A549 (cell line): ENCODE data around the gene VGLL3. TPM values are rescaled to one million over a fixed set of nuclear protein-coding genes. Genes with fewer than 3 reads are reported as not detected.
A peak's percentile ranks its signal among the peaks of the same experiment; 100 is the strongest.

Experiments
- ATAC-seq, 2 experiments: fragments of 200-7000 bp in 1 of 2; fragments of >200 bp in 1 of 2; cut with Nextera tagmentation in 1 of 2; cut with Tn5 transposase in 1 of 2; 3 replicates each; pipeline versions ENCODE4 v1.8.0 to v1.9.1; 2018 to 2020; ENCODE audit warnings: mild to moderate bottlenecking in 1 of 2, moderate library complexity in 1 of 2
- CTCF ChIA-PET: fragments of 300-600 bp; sonication (Branson Sonifier 250); formaldehyde crosslinking; extraction: SDS; loops from one replicate; lab custom pipeline; 2021; ENCODE audit warnings: antibody characterized with exemption, inconsistent platforms; lab: Yijun Ruan, JAX
- POLR2A ChIA-PET: fragments of 350-600 bp; formaldehyde crosslinking; extraction: SDS; loops from one replicate; lab custom pipeline; 2021; ENCODE audit warnings: antibody characterized with exemption, inconsistent platforms; lab: Yijun Ruan, JAX
- DNase-seq, 2 experiments: peaks; one replicate each; pipeline versions ENCODE4 v3.0.0 to v3.0.0-alpha.2; 2011 to 2016; ENCODE audit warnings: low read depth in 1 of 2, low spot score in 1 of 2
- FAIRE-seq: peaks from 2 replicates; lab custom pipeline; 2011; peaks lifted over from hg19 to GRCh38; lab: Jason Lieb, UNC
- H3K27ac ChIP-seq, 2 experiments: fragments of >200 bp; sonication (Bioruptor Twin); formaldehyde crosslinking; 3 replicates each; pipeline ENCODE4 v1.5.1; 2016 to 2017
- H3K4me1 ChIP-seq: fragments of >200 bp; sonication (Bioruptor Twin); formaldehyde crosslinking; 3 replicates; pipeline ENCODE4 v1.6.1; 2016
- H3K4me2 ChIP-seq: fragments of >200 bp; sonication (Bioruptor Twin); formaldehyde crosslinking; 3 replicates; pipeline ENCODE4 v1.6.1; 2016
- H3K4me3 ChIP-seq: fragments of >200 bp; sonication (Bioruptor Twin); formaldehyde crosslinking; 3 replicates; pipeline ENCODE4 v1.5.1; 2016
- H3K9me3 ChIP-seq: fragments of >200 bp; sonication (Bioruptor Twin); formaldehyde crosslinking; 3 replicates; pipeline ENCODE4 v1.6.1; 2016
- BHLHE40 ChIP-seq: IDR thresholded peaks from 2 replicates; pipeline ENCODE4 v1.6.1; 2012; ENCODE audit warnings: low read depth, low read length, inconsistent platforms
- CBX2 ChIP-seq: fragments of 200-600 bp; sonication (generic); IDR thresholded peaks from 2 replicates; pipeline ENCODE4 v1.6.1; 2016; ENCODE audit warnings: low read depth, mild to moderate bottlenecking, borderline replicate concordance
- CEBPB ChIP-seq, 2 experiments: fragments of >200 bp in 1 of 2; sonication (Bioruptor Twin) in 1 of 2; formaldehyde crosslinking in 1 of 2; IDR thresholded peaks; 2 replicates each; pipeline ENCODE4 v1.6.1; 2012 to 2016
- EHF ChIP-seq: fragments of 250-450 bp; sonication (Bioruptor Pico); IDR thresholded peaks from 2 replicates; pipeline ENCODE4 v1.5.0; 2020; ENCODE audit warnings: mild to moderate bottlenecking
- EP300 ChIP-seq, 2 experiments: fragments of >200 bp; sonication (Bioruptor Twin); formaldehyde crosslinking; IDR thresholded peaks; 2 replicates in 1 of 2; 3 replicates in 1 of 2; pipeline ENCODE4 v1.6.1; 2016 to 2017
- FOSL2 ChIP-seq, 2 experiments: fragments of 450-650 bp in 1 of 2; fragments of >200 bp in 1 of 2; sonication (Bioruptor Twin) in 1 of 2; formaldehyde crosslinking; IDR thresholded peaks; 2 replicates each; pipeline versions ENCODE4 v1.5.0 to v1.6.1; 2016 to 2020; ENCODE audit warnings: mild to moderate bottlenecking in 1 of 2, moderate library complexity in 1 of 2
- FOXS1 ChIP-seq: fragments of 250-450 bp; sonication (Bioruptor Pico); IDR thresholded peaks from 2 replicates; pipeline ENCODE4 v1.5.0; 2020; ENCODE audit warnings: mild to moderate bottlenecking, moderate library complexity
- GATA3 ChIP-seq: IDR thresholded peaks from 2 replicates; pipeline ENCODE4 v1.6.1; 2012; ENCODE audit warnings: borderline replicate concordance
- HES2 ChIP-seq: fragments of >200 bp; sonication (Bioruptor Twin); formaldehyde crosslinking; IDR thresholded peaks from 2 replicates; pipeline ENCODE4 v1.6.1; 2016
- JUN ChIP-seq, 2 experiments: fragments of >200 bp; sonication (Bioruptor Twin); formaldehyde crosslinking; IDR thresholded peaks; 2 replicates in 1 of 2; 3 replicates in 1 of 2; pipeline ENCODE4 v1.6.1; 2016 to 2017
- JUNB ChIP-seq: fragments of >200 bp; sonication (Bioruptor Twin); formaldehyde crosslinking; IDR thresholded peaks from 2 replicates; pipeline ENCODE4 v1.6.1; 2016
- MAX ChIP-seq: IDR thresholded peaks from 2 replicates; pipeline ENCODE4 v1.6.1; 2012
- MAZ ChIP-seq: fragments of 150-350 bp; IDR thresholded peaks from 2 replicates; pipeline ENCODE4 v1.6.1; 2014; ENCODE audit warnings: antibody characterized with exemption, low read depth, low read length, borderline replicate concordance
- NPAS2 ChIP-seq: fragments of 250-450 bp; sonication (Bioruptor Pico); IDR thresholded peaks from 2 replicates; pipeline ENCODE4 v1.8.0; 2022; ENCODE audit warnings: mild to moderate bottlenecking, moderate library complexity, borderline replicate concordance
- PBX3 ChIP-seq: IDR thresholded peaks from 2 replicates; pipeline ENCODE4 v1.6.1; 2012
- RFX5 ChIP-seq: fragments of 450-650 bp; IDR thresholded peaks from 2 replicates; pipeline ENCODE4 v1.7.1; 2014; ENCODE audit warnings: antibody characterized with exemption, mild to moderate bottlenecking, moderate library complexity
- TP53 ChIP-seq: fragments of 250-450 bp; sonication (Bioruptor Pico); IDR thresholded peaks from 2 replicates; pipeline ENCODE4 v1.5.0; 2021; ENCODE audit warnings: mild to moderate bottlenecking, moderate library complexity
- ZC3H11A ChIP-seq: fragments of 450-650 bp; IDR thresholded peaks from 2 replicates; pipeline ENCODE4 v1.6.1; 2014; ENCODE audit warnings: antibody characterized with exemption, mild to moderate bottlenecking
- WGBS: methylation state at CpG from one replicate; pipeline ENCODE4 v1.1.6; 2017; ENCODE audit errors: missing lambda C conversion rate; 5-methylcytosine and 5-hydroxymethylcytosine counted together
- polyA plus RNA-seq, 4 experiments: library from polyadenylated mRNA; depleted of rRNA in 3 of 4; stranded (reverse); fragments of >200 nt; fragmentation: RNase III in 1 of 4; extraction: RNeasy Plus Mini Kit Qiagen cat#74134 plus additional on column Dnase treatment in 1 of 4; gene quantifications; 2 replicates in 3 of 4; 3 replicates in 1 of 4; pipeline ENCODE4 v1.2.3, GENCODE V29; 2011 to 2017
- TF ChIP-seq, protein P1 (sequence below): fragments of 250-450 bp; sonication (Bioruptor Pico); IDR thresholded peaks from 2 replicates; pipeline ENCODE4 v1.5.0; 2020; ENCODE audit warnings: low read depth, mild to moderate bottlenecking, moderate library complexity
- TF ChIP-seq, protein P2 (sequence below): fragments of >200 bp; sonication (Bioruptor Twin); formaldehyde crosslinking; IDR thresholded peaks from 3 replicates; pipeline ENCODE4 v1.6.1; 2016

VGLL3 gene
- polyA plus RNA-seq, 2 of the 4 experiments (the other 2 are of a cell fraction): 4.3 to 13.0 TPM

- 86% methylated on average over 5 of the region's 5 CpGs for WGBS
- ChIA-PET CTCF (interaction anchor here (1.0 kb wide), 1 partner anchor 86 kb away, joined by 3 read pairs; no protein-coding TSS in a partner anchor), POLR2A (no interaction called here)
- peaks cover 49% of the 10 kb centered on the region for H3K4me1 ChIP-seq
- DNase-seq (no peak), FAIRE-seq (no peak), ATAC-seq (no peak)
- H3K4me3 ChIP-seq: no peak overlapping the region
- peak overlapping the region; percentile 85 for H3K4me2 ChIP-seq
- no peak for TF ChIP-seq HES2
- TF ChIP-seq, protein P1, sequence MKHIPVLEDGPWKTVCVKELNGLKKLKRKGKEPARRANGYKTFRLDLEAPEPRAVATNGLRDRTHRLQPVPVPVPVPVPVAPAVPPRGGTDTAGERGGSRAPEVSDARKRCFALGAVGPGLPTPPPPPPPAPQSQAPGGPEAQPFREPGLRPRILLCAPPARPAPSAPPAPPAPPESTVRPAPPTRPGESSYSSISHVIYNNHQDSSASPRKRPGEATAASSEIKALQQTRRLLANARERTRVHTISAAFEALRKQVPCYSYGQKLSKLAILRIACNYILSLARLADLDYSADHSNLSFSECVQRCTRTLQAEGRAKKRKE (CRISPR knock-in tag): no peak
- no peak for TF ChIP-seq FOXS1
- TF ChIP-seq EP300 (IDR thresholded peaks at IDR 0.05): no peak
- no peak for TF ChIP-seq CBX2
- H3K27ac ChIP-seq: peak overlapping the region; percentile 71 to 82
- H3K9me3 ChIP-seq: no peaks in the 10 kb centered on the region
These were observed 5.5 kb upstream of the VGLL3 start for GRCh38 chr3:86996261-86996955.

GRCh38 chr3:86995537-86995936, 4.6 kb upstream of the VGLL3 start:
- H3K4me2 ChIP-seq: peak overlapping the region; percentile 85
- no peak for FAIRE-seq
- no peak overlapping the region for H3K4me3 ChIP-seq
- peaks cover 49% of the 10 kb centered on the region for H3K4me1 ChIP-seq
- TF ChIP-seq NPAS2 (CRISPR knock-in tag): no peak
- TF ChIP-seq CBX2: no peak
- TF ChIP-seq EHF (CRISPR knock-in tag): no peak
- no peak for TF ChIP-seq ZC3H11A
- TF ChIP-seq TP53 (CRISPR knock-in tag): no peak
- no peak for TF ChIP-seq MAX
- TF ChIP-seq, protein P1 (CRISPR knock-in tag): no peak
- TF ChIP-seq FOSL2 (IDR thresholded peaks at IDR 0.05): peak; percentile 55; the same call in 1 of the 2 replicates
- TF ChIP-seq FOSL2 (CRISPR knock-in tag; IDR thresholded peaks at IDR 0.05): peak; percentile 73
- TF ChIP-seq JUNB: peak; percentile 59
- TF ChIP-seq CEBPB (IDR thresholded peaks at IDR 0.05): peak; percentile 44 to 64; a peak in 3 of 4 replicates
- no peak for TF ChIP-seq RFX5
- TF ChIP-seq, protein P2, sequence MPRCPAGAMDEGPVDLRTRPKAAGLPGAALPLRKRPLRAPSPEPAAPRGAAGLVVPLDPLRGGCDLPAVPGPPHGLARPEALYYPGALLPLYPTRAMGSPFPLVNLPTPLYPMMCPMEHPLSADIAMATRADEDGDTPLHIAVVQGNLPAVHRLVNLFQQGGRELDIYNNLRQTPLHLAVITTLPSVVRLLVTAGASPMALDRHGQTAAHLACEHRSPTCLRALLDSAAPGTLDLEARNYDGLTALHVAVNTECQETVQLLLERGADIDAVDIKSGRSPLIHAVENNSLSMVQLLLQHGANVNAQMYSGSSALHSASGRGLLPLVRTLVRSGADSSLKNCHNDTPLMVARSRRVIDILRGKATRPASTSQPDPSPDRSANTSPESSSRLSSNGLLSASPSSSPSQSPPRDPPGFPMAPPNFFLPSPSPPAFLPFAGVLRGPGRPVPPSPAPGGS: no peak
- peak; percentile 61; the same call in 1 of the 2 replicates for TF ChIP-seq GATA3
- no peak for TF ChIP-seq BHLHE40
- TF ChIP-seq, all 56 proteins: peak for 4
- peak in 1 of 2 experiments; percentile 76 for DNase-seq
- ChIA-PET POLR2A (no interaction called here), CTCF (no interaction called here)
- no peaks in the 10 kb centered on the region for H3K9me3 ChIP-seq
- WGBS: 8% methylated on average over 5 of the region's 5 CpGs
- ATAC-seq: no peak
- peak overlapping the region; percentile 71 to 82 for H3K27ac ChIP-seq

DNA sequence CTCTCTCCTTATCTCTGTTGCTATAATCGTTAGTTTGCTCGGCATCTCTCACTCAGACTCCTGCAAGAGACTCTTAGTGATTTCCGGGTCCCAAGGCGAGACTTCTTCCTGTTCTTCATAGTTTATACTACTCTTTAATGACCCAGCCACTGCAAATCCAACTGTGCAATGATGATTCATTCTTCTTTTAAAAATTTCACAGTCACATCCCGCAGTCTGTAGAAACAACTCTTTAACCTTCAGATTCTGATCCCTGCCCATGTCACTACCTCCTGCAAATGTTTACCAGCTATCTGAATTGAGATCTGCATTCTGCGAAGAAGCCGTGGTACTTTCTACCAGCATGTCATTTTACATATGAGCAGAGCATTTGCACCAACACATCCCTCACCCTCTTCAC, 2.8 kb upstream of the VGLL3 start:
- ChIA-PET CTCF (interaction anchor here (0.8 to 2.4 kb wide), 4 partner anchors 9 to 90 kb away, joined by 3 to 10 read pairs (median 3); no protein-coding TSS in a partner anchor), POLR2A (interaction anchor here (1.0 kb wide), 1 partner anchor 96 kb away, joined by 3 read pairs; no protein-coding TSS in a partner anchor)
- TF ChIP-seq MAZ (no peak), PBX3 (no peak), JUN (IDR thresholded peaks at IDR 0.05) (peak; percentile 61 to 62; a peak in 4 of 5 replicates), JUNB (peak; percentile 66; the same call in 1 of the 2 replicates), FOSL2 (IDR thresholded peaks at IDR 0.05) (peak; percentile 52; the same call in 1 of the 2 replicates), FOSL2 (CRISPR knock-in tag; IDR thresholded peaks at IDR 0.05) (peak; percentile 84), CEBPB (IDR thresholded peaks at IDR 0.05) (peak in 1 of 2 experiments; percentile 46; a peak in 2 of 4 replicates), EP300 (IDR thresholded peaks at IDR 0.05) (peak; percentile 26 to 45; a peak in 2 of 5 replicates), GATA3 (peak; percentile 87)
- peak overlapping the region; percentile 83 to 93 for H3K27ac ChIP-seq
- H3K4me1 ChIP-seq: peaks cover 61% of the 10 kb centered on the region
- H3K4me3 ChIP-seq: peak overlapping the region; percentile 29
- H3K9me3 ChIP-seq: no peaks in the 10 kb centered on the region
- H3K4me2 ChIP-seq: peak overlapping the region; percentile 85
- 0% methylated on average over 7 of the region's 7 CpGs for WGBS
- peak in 1 of 2 experiments; percentile 83 for DNase-seq
- peak in 1 of 2 experiments; percentile 12; a peak in 2 of 6 replicates for ATAC-seq
- FAIRE-seq: no peak
